A204.1 (cell line): ENCODE results near the gene DHX16.
A peak's percentile ranks its signal among the peaks of the same experiment; 100 is the strongest.

ENCODE experiments used
- FAIRE-seq: peaks from 2 replicates; lab custom pipeline; 2012; peaks lifted over from hg19 to GRCh38; lab: Jason Lieb, UNC

The DHX16 gene

GRCh38 chr6:30626484-30627366 is 46.1 kb downstream of the DHX16 start, which contains the start of gene ATAT1:
ATAT1 (plus strand) TSS chr6:30626874.
- FAIRE-seq = no peak

- FAIRE-seq = no peak
Measured at GRCh38 chr6:30625511-30625910, 47.3 kb downstream of the DHX16 start.

GRCh38 chr6:30619561-30619960 is 53.2 kb downstream of the DHX16 start:
- no peak for FAIRE-seq

- no peak for FAIRE-seq
Measured at GRCh38 chr6:30618270-30618797, 54.5 kb downstream of the DHX16 start.

- no peak for FAIRE-seq
Measured at GRCh38 chr6:30617565-30618269, 55.1 kb downstream of the DHX16 start, which contains the start of gene MRPS18B. MRPS18B (plus strand) TSS chr6:30617840; CDS start chr6:30617866, 26 bp downstream.

- peak; percentile 99 for FAIRE-seq
Measured at GRCh38 chr6:30616811-30617564, 55.8 kb downstream of the DHX16 start, which contains the start of gene PPP1R10. PPP1R10 (minus strand) TSS chr6:30617243; CDS start chr6:30609944, 7,299 bp downstream.

- FAIRE-seq = no peak
Measured at GRCh38 chr6:30615958-30616810, 56.6 kb downstream of the DHX16 start.

GRCh38 chr6:30615219-30615957 is 57.4 kb downstream of the DHX16 start:
- FAIRE-seq = no peak

GRCh38 chr6:30614843-30615218 is 58.0 kb downstream of the DHX16 start:
- peak; percentile 97 for FAIRE-seq

- FAIRE-seq = no peak
Measured at GRCh38 chr6:30614044-30614842, 58.6 kb downstream of the DHX16 start.

- FAIRE-seq = no peak
Measured at GRCh38 chr6:30613251-30614043, 59.4 kb downstream of the DHX16 start.

- FAIRE-seq = no peak
Measured at GRCh38 chr6:30612687-30613248, 60.0 kb downstream of the DHX16 start.

- no peak for FAIRE-seq
Measured at GRCh38 chr6:30612213-30612612, 60.6 kb downstream of the DHX16 start.

GRCh38 chr6:30611856-30612194 is 61.0 kb downstream of the DHX16 start:
- no peak for FAIRE-seq

GRCh38 chr6:30611150-30611855 is 61.5 kb downstream of the DHX16 start:
- no peak for FAIRE-seq

GRCh38 chr6:30610065-30610464 is 62.7 kb downstream of the DHX16 start:
- no peak for FAIRE-seq

GRCh38 chr6:30603961-30604360 is 68.8 kb downstream of the DHX16 start:
- no peak for FAIRE-seq
